CD4-positive, alpha-beta memory T cell (primary cell): ENCODE data around the gene VIPAS39. TPM values are rescaled to one million over a fixed set of nuclear protein-coding genes. Genes with fewer than 3 reads are reported as not detected.

ENCODE experiments used
- CTCF ChIA-PET: fragments of 350-600 bp; sonication (Branson Sonifier 250); formaldehyde crosslinking; loops from one replicate; lab custom pipeline; 2021; ENCODE audit warnings: inconsistent platforms; ENCODE audit not compliant: partially characterized antibody; lab: Charles Lee
- POLR2A ChIA-PET: fragments of 350-600 bp; sonication (Branson Sonifier 250); formaldehyde crosslinking; loops from one replicate; lab custom pipeline; 2021; ENCODE audit not compliant: partially characterized antibody; lab: Charles Lee
- DNase-seq, 5 donors: peaks; one replicate each; pipeline versions ENCODE4 v3.0.0 to v3.0.0-alpha.2; 2020 to 2022; ENCODE audit warnings: mixed read lengths in 1 of 5
- H3K27ac ChIP-seq: one replicate; pipeline ENCODE4 v1.7.0; 2013; ENCODE audit warnings: low read depth, low read length
- H3K27me3 ChIP-seq: 2 replicates; pipeline ENCODE4 v1.7.0; 2013; ENCODE audit warnings: mild to moderate bottlenecking, low read length, moderate library complexity; ENCODE audit not compliant: insufficient read depth
- H3K36me3 ChIP-seq: 2 replicates; pipeline ENCODE4 v1.7.0; 2013; ENCODE audit warnings: mild to moderate bottlenecking, low read length, moderate library complexity; ENCODE audit not compliant: insufficient read depth
- H3K4me1 ChIP-seq: 2 replicates; pipeline ENCODE4 v1.7.0; 2013; ENCODE audit warnings: mild to moderate bottlenecking, low read length, moderate library complexity; ENCODE audit not compliant: insufficient read depth
- H3K4me3 ChIP-seq, 2 donors: one replicate each; pipeline ENCODE4 v1.7.0; 2013; ENCODE audit warnings: low read length in 2 of 2, mild to moderate bottlenecking in 1 of 2
- H3K9me3 ChIP-seq, 2 donors: one replicate each; pipeline ENCODE4 v1.7.0; 2013; ENCODE audit warnings: low read length in 2 of 2, control low read depth in 1 of 2; ENCODE audit not compliant: control insufficient read depth in 1 of 2
- H3K27ac Mint-ChIP-seq, 7 donors: one replicate each; pipeline ENCODE4 v1.8.0; 2020 to 2021; ENCODE audit warnings: mixed read lengths in 7 of 7, mild to moderate bottlenecking in 6 of 7, inconsistent platforms in 3 of 7, moderate library complexity in 3 of 7
- H3K27me3 Mint-ChIP-seq, 2 donors: one replicate each; pipeline ENCODE4 v1.8.0; 2020 to 2021; ENCODE audit warnings: mixed read lengths in 2 of 2
- H3K36me3 Mint-ChIP-seq, 2 donors: one replicate each; pipeline ENCODE4 v1.8.0; 2020 to 2021; ENCODE audit warnings: mixed read lengths in 2 of 2, inconsistent platforms in 1 of 2, mild to moderate bottlenecking in 1 of 2
- H3K4me1 Mint-ChIP-seq, 4 donors: one replicate each; pipeline ENCODE4 v1.8.0; 2020 to 2021; ENCODE audit warnings: mixed read lengths in 4 of 4, mild to moderate bottlenecking in 1 of 4
- H3K4me3 Mint-ChIP-seq, 8 donors: one replicate each; pipeline ENCODE4 v1.8.0; 2020 to 2021; ENCODE audit warnings: mixed read lengths in 8 of 8, mild to moderate bottlenecking in 7 of 8, moderate library complexity in 6 of 8, inconsistent platforms in 3 of 8
- H3K9me3 Mint-ChIP-seq, 8 donors: one replicate each; pipeline ENCODE4 v1.8.0; 2020 to 2021; ENCODE audit warnings: mixed read lengths in 8 of 8, mild to moderate bottlenecking in 5 of 8, inconsistent platforms in 3 of 8, moderate library complexity in 1 of 8
- intact Hi-C: fragments of 100-400 bp; cut with micrococcal nuclease; formaldehyde crosslinking; loops from one replicate; pipeline ENCODE4 v1.15.1; 2023
- polyA plus RNA-seq, 2 donors: library from polyadenylated mRNA; unstranded; fragments of 300-500 nt; fragmentation: Illumina TruSeq; gene quantifications; one replicate each; pipeline ENCODE4 v1.2.3, GENCODE V29; 2021
- total RNA-seq, 2 experiments: library from RNA; stranded (reverse); gene quantifications; one replicate each; pipeline ENCODE4 v1.2.3, GENCODE V29; 2021

The VIPAS39 gene
- total and polyA plus RNA-seq, 4 experiments from 2014 or later, result 7.6 to 22.5 (median 13.5) TPM

DNA sequence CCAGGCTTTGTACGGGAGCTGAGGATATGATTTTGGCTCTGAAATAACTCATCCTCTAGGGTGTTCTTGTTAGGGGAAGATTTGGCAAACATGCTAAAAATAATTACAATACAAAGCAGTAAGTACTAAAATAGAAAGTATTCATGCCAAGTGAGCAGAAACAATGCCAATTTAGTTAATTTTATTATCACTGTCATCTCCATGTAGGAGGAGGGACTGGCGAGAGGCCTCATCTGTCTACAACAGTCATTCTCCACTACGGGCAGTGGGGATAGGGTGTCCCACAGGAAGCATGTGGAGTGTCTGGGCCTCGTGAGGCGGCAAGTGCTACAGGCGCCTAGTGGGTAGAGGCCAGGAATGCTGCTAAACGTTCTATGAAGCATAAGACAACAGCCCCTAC, 37.9 kb upstream of the VIPAS39 start:
- DNase-seq, result no peak
- Mint-ChIP-seq H3K4me3 (no peak overlapping the region), H3K27ac (no peak overlapping the region), H3K36me3 (no peaks in the 10 kb centered on the region), H3K4me1 (peaks cover 3 to 15% (median 5%) of the 10 kb centered on the region in 4 donors), H3K9me3 (peaks cover 0 to 3% (median 0%) of the 10 kb centered on the region in 8 donors), H3K27me3 (peaks cover 15 to 20% of the 10 kb centered on the region in 2 donors)
- Histone ChIP-seq H3K27me3 (peaks cover 6% of the 10 kb centered on the region), H3K9me3 (no peaks in the 10 kb centered on the region), H3K27ac (no peak overlapping the region), H3K4me3 (no peak overlapping the region), H3K36me3 (no peaks in the 10 kb centered on the region), H3K4me1 (peaks cover 8% of the 10 kb centered on the region)
- intact Hi-C loops, result no loop called here
- CTCF ChIA-PET, result no interaction called here
- POLR2A ChIA-PET, result no interaction called here

DNA sequence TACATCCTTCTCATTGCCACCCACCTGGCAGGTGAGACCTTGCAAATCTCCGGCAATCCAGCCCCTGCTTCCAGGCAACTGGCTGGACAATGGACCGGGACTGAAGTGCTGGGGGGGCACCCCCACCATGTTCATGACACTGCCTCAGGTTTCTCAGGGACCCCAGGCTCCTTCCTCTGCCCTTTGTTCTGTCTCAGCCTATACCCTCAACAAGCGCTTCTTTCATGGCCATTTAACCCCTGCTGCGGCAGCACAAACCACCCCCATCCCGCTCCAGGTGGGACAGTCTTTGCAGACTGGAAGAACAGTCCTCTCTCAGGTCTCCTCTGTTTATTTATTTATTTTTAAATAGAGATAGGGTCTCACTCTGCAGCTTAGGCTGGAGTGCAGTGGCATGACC, 33.7 kb upstream of the VIPAS39 start:
- no peak overlapping the region for H3K4me3 ChIP-seq
- H3K27ac Mint-ChIP-seq, result no peak overlapping the region
- DNase-seq, result no peak
- no peak overlapping the region for H3K4me3 Mint-ChIP-seq
- H3K36me3 Mint-ChIP-seq, result no peaks in the 10 kb centered on the region
- H3K36me3 ChIP-seq, result no peaks in the 10 kb centered on the region
- H3K27ac ChIP-seq, result no peak overlapping the region
- no peaks in the 10 kb centered on the region for H3K9me3 ChIP-seq
- intact Hi-C loops, result no loop called here
- H3K4me1 Mint-ChIP-seq, result no peaks in the 10 kb centered on the region
- H3K9me3 Mint-ChIP-seq, result no peaks in the 10 kb centered on the region
- ChIA-PET CTCF (interaction anchor here (0.7 kb wide), 1 partner anchor 11 kb away, joined by 3 read pairs; no protein-coding TSS in a partner anchor), POLR2A (no interaction called here)
- H3K27me3 Mint-ChIP-seq, result peaks cover 0 to 8% of the 10 kb centered on the region in 2 donors
- H3K27me3 ChIP-seq, result no peaks in the 10 kb centered on the region
- H3K4me1 ChIP-seq, result no peaks in the 10 kb centered on the region

DNA sequence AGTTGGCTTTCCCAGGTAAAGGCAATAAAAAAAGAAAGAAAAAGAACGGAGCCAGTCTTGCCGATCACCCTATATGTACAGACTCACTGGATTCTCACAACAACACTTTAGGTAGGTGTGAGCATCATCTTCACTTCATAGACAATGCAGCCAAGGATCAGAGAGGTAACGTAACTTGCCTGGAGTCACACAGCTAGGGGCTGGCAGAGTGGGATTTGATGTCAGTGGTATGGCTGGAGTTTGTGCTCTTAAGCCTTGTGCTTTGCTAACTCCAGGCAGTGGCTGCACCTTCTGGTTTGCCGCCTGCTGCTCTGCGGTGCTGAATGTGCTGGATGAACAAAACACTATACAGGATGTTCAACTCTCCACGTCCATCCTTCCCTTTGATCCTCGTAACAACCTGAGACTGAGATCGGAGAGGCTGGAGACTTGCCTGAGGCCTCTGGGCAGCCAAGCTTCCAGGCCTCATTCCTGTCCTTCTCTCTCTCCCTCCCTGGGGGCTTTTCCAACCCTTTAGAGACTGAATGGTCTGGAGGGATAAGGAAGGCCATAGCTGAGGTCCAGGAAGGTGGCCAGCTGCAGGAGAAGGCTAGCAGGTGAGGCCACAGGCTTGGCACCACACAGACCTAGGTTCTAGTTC, 33.1 kb upstream of the VIPAS39 start:
- Mint-ChIP-seq H3K27ac (no peak overlapping the region), H3K36me3 (no peaks in the 10 kb centered on the region), H3K9me3 (no peaks in the 10 kb centered on the region), H3K27me3 (peaks cover 0 to 5% of the 10 kb centered on the region in 2 donors), H3K4me3 (no peak overlapping the region), H3K4me1 (no peaks in the 10 kb centered on the region)
- no peaks in the 10 kb centered on the region for H3K4me1 ChIP-seq
- H3K27me3 ChIP-seq, result no peaks in the 10 kb centered on the region
- DNase-seq, result no peak
- no peaks in the 10 kb centered on the region for H3K9me3 ChIP-seq
- H3K27ac ChIP-seq, result no peak overlapping the region
- POLR2A ChIA-PET, result no interaction called here
- no peak overlapping the region for H3K4me3 ChIP-seq
- CTCF ChIA-PET, result no interaction called here
- intact Hi-C loops, result no loop called here
- H3K36me3 ChIP-seq, result no peaks in the 10 kb centered on the region

DNA sequence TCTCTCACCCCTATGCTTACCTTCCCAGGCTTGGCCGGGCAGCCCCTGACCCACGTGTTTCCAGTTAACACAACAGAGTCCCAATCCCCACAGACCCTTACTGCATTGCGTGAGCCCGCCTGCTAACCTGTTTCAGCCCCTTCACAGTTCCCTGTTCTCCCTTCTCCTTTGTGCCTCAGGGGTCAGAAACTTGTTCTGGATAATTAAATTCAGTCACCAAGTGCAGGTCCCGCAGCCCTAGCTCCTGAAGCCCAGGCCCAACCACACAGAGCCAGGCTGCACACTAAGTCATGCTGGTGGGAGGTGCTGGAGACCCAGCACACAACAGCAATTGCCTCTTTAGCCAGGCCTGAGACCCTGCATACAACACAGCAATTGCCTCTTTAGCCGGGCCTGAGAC, 31.6 kb upstream of the VIPAS39 start:
- H3K4me3 Mint-ChIP-seq, result no peak overlapping the region
- ChIA-PET CTCF (no interaction called here), POLR2A (interaction anchor here (1.2 kb wide), 1 partner anchor 9 kb away, joined by 3 read pairs; no protein-coding TSS in a partner anchor)
- no peaks in the 10 kb centered on the region for H3K36me3 Mint-ChIP-seq
- Histone ChIP-seq H3K4me3 (no peak overlapping the region), H3K27ac (no peak overlapping the region), H3K4me1 (no peaks in the 10 kb centered on the region), H3K36me3 (no peaks in the 10 kb centered on the region), H3K27me3 (no peaks in the 10 kb centered on the region), H3K9me3 (no peaks in the 10 kb centered on the region)
- H3K9me3 Mint-ChIP-seq, result no peaks in the 10 kb centered on the region
- no peaks in the 10 kb centered on the region for H3K27me3 Mint-ChIP-seq
- H3K27ac Mint-ChIP-seq, result no peak overlapping the region
- H3K4me1 Mint-ChIP-seq, result no peaks in the 10 kb centered on the region
- no peak for DNase-seq
- intact Hi-C loops, result no loop called here

DNA sequence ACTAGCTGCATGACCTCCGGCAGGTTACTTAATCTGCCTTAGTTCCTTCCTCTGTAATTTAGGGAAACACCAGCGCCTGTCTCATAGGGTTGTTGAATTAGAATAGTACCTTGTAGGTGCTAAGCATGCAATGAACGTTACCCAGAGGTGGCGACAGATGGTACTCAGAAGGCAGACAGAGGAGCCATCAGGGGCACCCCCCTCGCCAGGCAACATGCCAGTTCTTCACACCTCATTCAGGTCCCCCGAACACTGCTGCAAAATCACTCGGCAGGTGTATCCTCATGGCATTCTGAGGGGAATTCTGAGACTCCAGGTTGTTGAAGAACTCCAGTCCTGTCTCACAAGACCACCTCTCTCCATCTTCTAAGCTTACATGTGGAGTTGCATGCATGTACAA, 31.2 kb upstream of the VIPAS39 start:
- Mint-ChIP-seq H3K4me1 (no peaks in the 10 kb centered on the region), H3K27ac (no peak overlapping the region), H3K9me3 (no peaks in the 10 kb centered on the region), H3K4me3 (no peak overlapping the region), H3K27me3 (no peaks in the 10 kb centered on the region), H3K36me3 (no peaks in the 10 kb centered on the region)
- intact Hi-C loops, result no loop called here
- no peaks in the 10 kb centered on the region for H3K9me3 ChIP-seq
- no peaks in the 10 kb centered on the region for H3K27me3 ChIP-seq
- no peaks in the 10 kb centered on the region for H3K36me3 ChIP-seq
- no peak for DNase-seq
- H3K4me1 ChIP-seq, result no peaks in the 10 kb centered on the region
- ChIA-PET CTCF (no interaction called here), POLR2A (no interaction called here)
- H3K4me3 ChIP-seq, result no peak overlapping the region
- no peak overlapping the region for H3K27ac ChIP-seq

DNA sequence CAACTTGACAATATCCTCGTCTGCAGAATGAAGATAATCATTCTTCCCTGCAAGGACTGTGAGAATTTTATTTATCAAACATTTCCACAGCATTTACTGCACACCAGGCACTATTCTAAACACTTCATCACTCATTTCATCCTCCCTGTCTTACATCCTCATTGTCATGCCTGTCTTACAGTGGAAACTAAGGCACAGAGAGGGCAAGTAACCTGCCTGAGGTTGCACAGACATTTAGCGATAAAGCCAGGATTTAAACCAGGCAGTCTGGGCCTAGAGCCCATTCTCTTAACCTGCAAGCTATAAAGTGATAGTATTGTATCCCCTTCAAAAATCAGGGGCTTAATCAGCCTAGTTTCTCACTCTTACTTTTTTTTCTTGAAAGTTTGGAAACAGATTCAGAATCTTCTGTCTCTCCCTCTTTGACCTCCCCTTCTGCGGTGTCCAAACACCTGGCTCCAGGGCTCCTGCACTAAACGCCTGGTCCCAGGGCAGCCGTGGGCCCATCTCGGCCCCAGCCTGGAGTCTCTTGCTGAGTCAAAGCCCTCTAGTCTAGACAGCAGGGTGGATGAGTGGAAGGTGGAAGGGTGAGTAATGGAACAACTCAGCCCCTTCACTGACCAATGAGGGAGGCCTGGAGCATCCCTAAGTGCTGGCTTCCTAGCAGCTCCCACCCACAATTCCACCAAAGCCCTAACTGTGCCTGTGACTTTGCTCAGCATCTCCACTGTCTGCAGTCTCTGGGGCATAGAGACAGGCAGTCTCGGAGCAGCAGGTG, 28.7 kb upstream of the VIPAS39 start:
- no peak overlapping the region for H3K27ac ChIP-seq
- no peaks in the 10 kb centered on the region for H3K27me3 ChIP-seq
- intact Hi-C loops, result no loop called here
- Mint-ChIP-seq H3K9me3 (no peaks in the 10 kb centered on the region), H3K4me3 (no peak overlapping the region), H3K4me1 (no peaks in the 10 kb centered on the region), H3K36me3 (no peaks in the 10 kb centered on the region), H3K27me3 (no peaks in the 10 kb centered on the region), H3K27ac (no peak overlapping the region)
- no peaks in the 10 kb centered on the region for H3K36me3 ChIP-seq
- no peak overlapping the region for H3K4me3 ChIP-seq
- DNase-seq, result no peak
- POLR2A ChIA-PET, result no interaction called here
- no peaks in the 10 kb centered on the region for H3K9me3 ChIP-seq
- CTCF ChIA-PET, result no interaction called here
- H3K4me1 ChIP-seq, result no peaks in the 10 kb centered on the region

DNA sequence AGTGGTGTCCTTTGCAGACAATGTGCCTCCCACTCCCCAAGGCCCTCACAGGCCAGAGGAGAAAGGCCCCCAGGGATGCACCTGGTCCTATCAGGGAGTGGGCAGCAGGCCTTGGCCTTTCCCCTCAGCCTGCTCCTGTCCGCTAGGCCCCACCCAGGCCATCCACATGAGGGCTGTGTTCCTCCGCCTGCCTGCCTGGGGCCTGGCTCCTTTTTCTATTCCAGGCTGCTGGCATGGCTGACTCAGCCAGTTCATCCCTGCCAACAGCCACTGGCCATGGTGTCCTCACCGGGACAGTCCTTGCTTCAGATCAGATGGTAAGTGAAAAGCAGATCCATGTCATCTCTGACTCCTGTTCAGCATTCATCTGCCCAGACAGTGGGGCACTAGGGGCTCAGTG, 27.9 kb upstream of the VIPAS39 start:
- no peak for DNase-seq
- Histone ChIP-seq H3K4me3 (no peak overlapping the region), H3K36me3 (no peaks in the 10 kb centered on the region), H3K27ac (no peak overlapping the region), H3K9me3 (no peaks in the 10 kb centered on the region), H3K4me1 (no peaks in the 10 kb centered on the region), H3K27me3 (no peaks in the 10 kb centered on the region)
- H3K4me3 Mint-ChIP-seq, result no peak overlapping the region
- no peak overlapping the region for H3K27ac Mint-ChIP-seq
- H3K27me3 Mint-ChIP-seq, result no peaks in the 10 kb centered on the region
- H3K4me1 Mint-ChIP-seq, result no peaks in the 10 kb centered on the region
- intact Hi-C loops, result no loop called here
- no peaks in the 10 kb centered on the region for H3K36me3 Mint-ChIP-seq
- no peaks in the 10 kb centered on the region for H3K9me3 Mint-ChIP-seq
- POLR2A ChIA-PET, result no interaction called here
- CTCF ChIA-PET, result no interaction called here
